ENCODE results near the gene RCAN1. TPM values are rescaled to one million over a fixed set of nuclear protein-coding genes. Genes with fewer than 3 reads are reported as not detected.

Gene RCAN1
- polyA plus RNA-seq, 3 donors, result 5.2 to 17.5 (median 15.1) TPM

DNA sequence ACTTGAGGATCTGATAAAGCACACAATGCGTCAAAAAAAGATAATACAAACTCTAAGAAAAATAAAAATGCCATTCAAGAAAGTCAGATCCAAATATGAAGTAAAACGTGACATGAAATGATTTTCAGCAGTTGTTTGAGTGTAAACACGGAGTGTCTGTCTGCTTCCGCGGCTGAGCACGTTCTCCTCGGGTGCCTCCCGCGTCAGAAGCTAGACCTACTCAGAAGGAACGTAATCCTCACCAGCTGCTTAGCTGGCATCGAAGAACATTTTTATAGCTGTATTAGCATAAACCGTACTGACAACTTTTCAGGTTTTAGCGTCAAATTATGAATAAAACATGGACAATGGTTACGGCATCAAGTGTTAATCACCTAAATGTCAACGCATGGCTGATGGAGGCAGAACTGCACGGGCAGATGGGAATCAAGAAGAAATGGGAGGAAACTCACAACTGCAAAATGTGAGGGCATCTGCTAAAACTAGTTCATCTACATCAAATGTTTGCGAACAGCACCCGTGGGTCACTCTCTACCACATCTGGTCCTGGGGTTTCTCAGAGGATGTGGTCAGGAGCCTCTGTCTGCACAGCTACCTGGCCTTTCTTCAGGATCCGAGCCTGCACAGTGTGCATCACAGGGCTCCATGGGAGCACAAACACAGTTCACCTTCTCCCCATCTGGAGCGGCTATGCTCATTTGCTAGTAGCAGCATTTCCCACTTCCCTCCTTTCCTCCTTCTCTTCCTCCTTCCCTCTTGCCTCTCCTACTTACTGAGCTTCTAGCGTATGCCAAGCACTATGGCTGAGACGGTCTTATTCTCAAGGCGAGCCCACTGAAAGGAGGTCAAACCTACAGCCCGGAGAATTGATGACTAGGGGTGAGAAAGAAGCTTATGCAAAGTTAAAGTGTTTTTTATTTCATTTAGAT is 40.0 kb downstream of the RCAN1 start:
- H3K79me2 ChIP-seq (ENCODE audit: insufficient read depth, low read length), result peaks cover 16% of the 10 kb centered on the region
- H3K9me3 Mint-ChIP-seq, result peaks cover 2 to 11% (median 7%) of the 10 kb centered on the region in 7 donors
- H3K9ac ChIP-seq (ENCODE audit: insufficient read depth, low read length, poor library complexity, severe bottlenecking), result no peak overlapping the region
- no peak overlapping the region for H3K27ac ChIP-seq (ENCODE audit: low read depth in 1 of 2, low read length in 2 of 2)
- H3K36me3 ChIP-seq (replicated peaks in 1 of 2; ENCODE audit: control insufficient read depth in 1 of 2, insufficient read depth in 2 of 2, low read length in 2 of 2), result no peaks in the 10 kb centered on the region
- H3K36me3 Mint-ChIP-seq, result peaks cover 15% of the 10 kb centered on the region in 2 donors
- H4K20me1 ChIP-seq (ENCODE audit: insufficient read depth, low read length), result no peaks in the 10 kb centered on the region
- no peak overlapping the region for H3K4me2 ChIP-seq (replicated peaks; ENCODE audit: extremely low read depth, low read length, poor library complexity, severe bottlenecking)
- H3K4me3 Mint-ChIP-seq, result no peak overlapping the region
- DNase-seq, result no peak
- H3K4me1 ChIP-seq (ENCODE audit: control insufficient read depth in 1 of 2, insufficient read depth in 2 of 2, low read length in 2 of 2), result peaks cover 6 to 17% of the 10 kb centered on the region in 2 donors
- intact Hi-C loops (cut with micrococcal nuclease), result no loop called here
- no peak overlapping the region for H2AFZ ChIP-seq (ENCODE audit: insufficient read depth, low read depth, low read length, poor library complexity, severe bottlenecking)
- H3K9me3 ChIP-seq (replicated peaks in 1 of 2; ENCODE audit: control insufficient read depth in 1 of 2, insufficient read depth in 1 of 2, low read length in 2 of 2), result no peaks in the 10 kb centered on the region
- H3K27me3 ChIP-seq (ENCODE audit: control insufficient read depth in 2 of 2, insufficient read depth in 2 of 2, low read length in 2 of 2), result no peaks in the 10 kb centered on the region
- peaks cover 16% of the 10 kb centered on the region for H3K4me1 Mint-ChIP-seq
- 83% methylated on average over 19 of the region's 24 CpGs for WGBS (ENCODE audit: insufficient coverage)
- H3K4me3 ChIP-seq (replicated peaks in 1 of 3; ENCODE audit: low read depth in 2 of 3, low read length in 3 of 3), result no peak overlapping the region
- H3K27me3 Mint-ChIP-seq (ENCODE audit: low read depth in 3 of 3), result peaks cover 0 to 1% (median 0%) of the 10 kb centered on the region in 3 donors
- TF ChIP-seq, protein P1, sequence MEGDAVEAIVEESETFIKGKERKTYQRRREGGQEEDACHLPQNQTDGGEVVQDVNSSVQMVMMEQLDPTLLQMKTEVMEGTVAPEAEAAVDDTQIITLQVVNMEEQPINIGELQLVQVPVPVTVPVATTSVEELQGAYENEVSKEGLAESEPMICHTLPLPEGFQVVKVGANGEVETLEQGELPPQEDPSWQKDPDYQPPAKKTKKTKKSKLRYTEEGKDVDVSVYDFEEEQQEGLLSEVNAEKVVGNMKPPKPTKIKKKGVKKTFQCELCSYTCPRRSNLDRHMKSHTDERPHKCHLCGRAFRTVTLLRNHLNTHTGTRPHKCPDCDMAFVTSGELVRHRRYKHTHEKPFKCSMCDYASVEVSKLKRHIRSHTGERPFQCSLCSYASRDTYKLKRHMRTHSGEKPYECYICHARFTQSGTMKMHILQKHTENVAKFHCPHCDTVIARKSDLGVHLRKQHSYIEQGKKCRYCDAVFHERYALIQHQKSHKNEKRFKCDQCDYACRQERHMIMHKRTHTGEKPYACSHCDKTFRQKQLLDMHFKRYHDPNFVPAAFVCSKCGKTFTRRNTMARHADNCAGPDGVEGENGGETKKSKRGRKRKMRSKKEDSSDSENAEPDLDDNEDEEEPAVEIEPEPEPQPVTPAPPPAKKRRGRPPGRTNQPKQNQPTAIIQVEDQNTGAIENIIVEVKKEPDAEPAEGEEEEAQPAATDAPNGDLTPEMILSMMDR (IDR thresholded peaks at IDR 0.05), result no peak
- no peak overlapping the region for H3K27ac Mint-ChIP-seq

DNA sequence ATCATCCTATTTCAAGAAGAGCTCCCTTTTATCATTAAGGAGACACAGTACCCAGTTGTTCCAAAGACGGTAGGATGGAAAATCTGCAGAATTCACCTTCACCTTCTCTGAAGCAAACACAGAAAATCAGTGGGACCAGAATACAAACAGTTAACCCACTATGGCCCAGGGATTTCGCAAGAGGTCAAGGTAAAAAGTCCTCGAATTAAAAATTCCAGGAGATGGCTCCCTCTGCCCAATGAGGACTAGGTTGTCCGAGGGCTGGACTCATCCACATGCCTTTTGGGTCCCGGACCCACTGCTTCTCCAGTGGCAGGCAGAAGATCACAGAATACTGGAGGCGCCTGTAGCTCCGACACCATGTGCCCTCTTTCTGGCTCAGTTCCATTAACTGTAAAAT is 42.9 kb downstream of the RCAN1 start:
- no peaks in the 10 kb centered on the region for H3K36me3 ChIP-seq (replicated peaks in 1 of 2; ENCODE audit: control insufficient read depth in 1 of 2, insufficient read depth in 2 of 2, low read length in 2 of 2)
- no peak for DNase-seq
- H2AFZ ChIP-seq (ENCODE audit: insufficient read depth, low read depth, low read length, poor library complexity, severe bottlenecking), result no peak overlapping the region
- Mint-ChIP-seq H3K27me3 (ENCODE audit: low read depth in 3 of 3) (peaks cover 0 to 1% (median 0%) of the 10 kb centered on the region in 3 donors), H3K4me3 (no peak overlapping the region), H3K36me3 (peaks cover 10 to 24% of the 10 kb centered on the region in 2 donors), H3K4me1 (peaks cover 24% of the 10 kb centered on the region), H3K9me3 (peaks cover 5 to 16% (median 10%) of the 10 kb centered on the region in 7 donors), H3K27ac (no peak overlapping the region)
- H3K9me3 ChIP-seq (replicated peaks in 1 of 2; ENCODE audit: control insufficient read depth in 1 of 2, insufficient read depth in 1 of 2, low read length in 2 of 2), result no peaks in the 10 kb centered on the region
- H3K4me3 ChIP-seq (replicated peaks in 1 of 3; ENCODE audit: low read depth in 2 of 3, low read length in 3 of 3), result no peak overlapping the region
- H3K9ac ChIP-seq (ENCODE audit: insufficient read depth, low read length, poor library complexity, severe bottlenecking), result no peak overlapping the region
- no peak overlapping the region for H3K4me2 ChIP-seq (replicated peaks; ENCODE audit: extremely low read depth, low read length, poor library complexity, severe bottlenecking)
- no peak overlapping the region for H3K27ac ChIP-seq (ENCODE audit: low read depth in 1 of 2, low read length in 2 of 2)
- peaks cover 9 to 20% of the 10 kb centered on the region in 2 donors for H3K4me1 ChIP-seq (ENCODE audit: control insufficient read depth in 1 of 2, insufficient read depth in 2 of 2, low read length in 2 of 2)
- H3K27me3 ChIP-seq (ENCODE audit: control insufficient read depth in 2 of 2, insufficient read depth in 2 of 2, low read length in 2 of 2), result no peaks in the 10 kb centered on the region
- WGBS (ENCODE audit: insufficient coverage), result 83% methylated on average over 4 of the region's 7 CpGs
- intact Hi-C loops (cut with micrococcal nuclease), result no loop called here
- H3K79me2 ChIP-seq (ENCODE audit: insufficient read depth, low read length), result peaks cover 8% of the 10 kb centered on the region
- no peaks in the 10 kb centered on the region for H4K20me1 ChIP-seq (ENCODE audit: insufficient read depth, low read length)
- TF ChIP-seq, protein P1 (IDR thresholded peaks at IDR 0.05), result no peak
